Measurements from ENCODE around the gene KIF27. TPM values are rescaled to one million over a fixed set of nuclear protein-coding genes. Genes with fewer than 3 reads are reported as not detected.
"Not testable (repeated sequence)": the region's sequence is repeated elsewhere in the genome, so short reads cannot be mapped to it uniquely, and the experiment has no call there.

The KIF27 gene
- polyA plus RNA-seq (2013, experiment 1 of 2; ENCODE audit: insufficient read length): 2.1 TPM
- polyA plus RNA-seq (2013, experiment 2 of 2; ENCODE audit: insufficient read length): 2.8 TPM

GRCh38 chr9:83920927-83921707, at the start of gene KIF27:
Gene KIF27, minus strand, starts transcription at chr9:83921432. Its CDS starts 5,841 bp downstream, at chr9:83915591.
- peak; percentile 97 for DNase-seq

- no peak for DNase-seq
Measured at GRCh38 chr9:83969602-83970001, 48.4 kb upstream of the KIF27 start.

GRCh38 chr9:83967073-83967472, 45.8 kb upstream of the KIF27 start:
- no peak for DNase-seq

- DNase-seq: no peak
Measured at GRCh38 chr9:83966209-83966582, 45.0 kb upstream of the KIF27 start.

GRCh38 chr9:83965350-83966208, 44.3 kb upstream of the KIF27 start:
- DNase-seq: no peak

- DNase-seq: peak; percentile 44
Measured at GRCh38 chr9:83964973-83965349, 43.7 kb upstream of the KIF27 start.

- peak; percentile 79 for DNase-seq
Measured at GRCh38 chr9:83962165-83962564, 40.9 kb upstream of the KIF27 start.

- no peak for DNase-seq
Measured at GRCh38 chr9:83960991-83961390, 39.8 kb upstream of the KIF27 start.

- DNase-seq: peak; percentile 85
Measured at GRCh38 chr9:83959061-83959460, 37.8 kb upstream of the KIF27 start.

- DNase-seq: no peak
Measured at GRCh38 chr9:83957248-83957513, 35.9 kb upstream of the KIF27 start.

GRCh38 chr9:83956436-83957247, 35.4 kb upstream of the KIF27 start:
- DNase-seq: peak; percentile 71

GRCh38 chr9:83956086-83956435, 34.8 kb upstream of the KIF27 start:
- DNase-seq: peak; percentile 22

- DNase-seq: not testable (repeated sequence)
Measured at GRCh38 chr9:83948096-83948495, 26.9 kb upstream of the KIF27 start.

- no peak for DNase-seq
Measured at GRCh38 chr9:83940590-83941303, 19.5 kb upstream of the KIF27 start.

GRCh38 chr9:83937861-83938455, 16.7 kb upstream of the KIF27 start:
- DNase-seq: peak; percentile 68

- no peak for DNase-seq
Measured at GRCh38 chr9:83936523-83936922, 15.3 kb upstream of the KIF27 start.

GRCh38 chr9:83935276-83935935, 14.2 kb upstream of the KIF27 start:
- peak; percentile 78 for DNase-seq

- peak; percentile 18 for DNase-seq
Measured at GRCh38 chr9:83934569-83935275, 13.5 kb upstream of the KIF27 start.

GRCh38 chr9:83933790-83934189, 12.6 kb upstream of the KIF27 start:
- DNase-seq: peak; percentile 30

- DNase-seq: no peak
Measured at GRCh38 chr9:83932851-83933250, 11.6 kb upstream of the KIF27 start.

- no peak for DNase-seq
Measured at GRCh38 chr9:83932011-83932410, 10.8 kb upstream of the KIF27 start.

Measured in fibroblast of skin of scalp (primary cell).